TTC549 (cell line): ENCODE results near the gene LIN7A.

Source experiments
- FAIRE-seq: peaks from 2 replicates; lab custom pipeline; 2012; peaks lifted over from hg19 to GRCh38; lab: Jason Lieb, UNC

LIN7A gene

DNA sequence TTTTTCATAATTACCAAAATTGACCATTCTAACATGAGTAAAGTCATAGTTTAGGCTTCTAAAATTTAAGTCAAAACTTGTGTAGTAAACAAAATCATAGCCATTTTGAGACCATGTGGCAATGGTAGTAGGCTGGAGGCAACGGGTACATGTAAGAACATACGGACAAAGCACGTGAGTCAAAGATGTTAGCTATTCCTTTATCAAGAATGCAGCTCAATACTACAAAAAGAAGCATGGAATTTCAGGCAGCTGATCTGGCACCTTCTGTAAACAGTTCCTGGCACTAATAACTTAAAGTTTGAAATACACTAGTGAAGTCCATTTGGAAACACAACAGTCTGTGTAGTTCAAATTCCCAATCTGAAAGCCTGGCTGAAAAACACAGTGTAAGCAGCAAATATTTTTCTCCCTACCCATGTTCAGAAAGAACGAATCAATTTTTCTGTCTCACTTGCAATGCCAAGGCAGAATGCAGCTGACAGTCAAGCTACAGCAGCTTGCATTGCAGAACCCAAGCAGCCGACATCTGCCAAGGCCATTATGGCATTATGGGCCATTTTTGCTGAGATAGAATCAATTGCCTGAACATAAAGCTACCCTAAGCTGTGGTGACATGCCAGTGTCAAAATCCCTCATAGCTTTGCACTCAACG is 191.8 kb downstream of the LIN7A start:
- no peak for FAIRE-seq
